Endothelial cell of umbilical vein (primary cell): ENCODE data around the gene C15orf39. TPM values are rescaled to one million over a fixed set of nuclear protein-coding genes. Genes with fewer than 3 reads are reported as not detected.
"Not testable (repeated sequence)": the region's sequence is repeated elsewhere in the genome, so short reads cannot be mapped to it uniquely, and the experiment has no call there.

Experiments used
- BruUV-seq: library from RNA; stranded (reverse); fragments of 400-500 nt; replicated peaks from 2 replicates; lab custom pipeline; 2021; lab: Mats Ljungman, UMichigan
- CTCF ChIA-PET: fragments of 300-600, 350-600 bp; sonication (Branson Sonifier 250); formaldehyde crosslinking; loops from one replicate; lab custom pipeline; 2021; ENCODE audit warnings: antibody characterized with exemption, inconsistent platforms; lab: Charles Lee
- POLR2A ChIA-PET: fragments of 300-600, 350-600 bp; sonication (Branson Sonifier 250); formaldehyde crosslinking; loops from one replicate; lab custom pipeline; 2021; ENCODE audit warnings: antibody characterized with exemption, inconsistent platforms; lab: Charles Lee
- DNase-seq: peaks from one replicate; pipeline ENCODE4 v3.0.0-alpha.2; 2011; ENCODE audit warnings: low read depth, low spot score
- FAIRE-seq: peaks from 2 replicates; lab custom pipeline; 2011; peaks lifted over from hg19 to GRCh38; lab: Jason Lieb, UNC
- H2AFZ ChIP-seq: 2 replicates; pipeline ENCODE4 v1.6.0; 2012; ENCODE audit warnings: low read depth, low read length, control low read depth, inconsistent platforms
- H3K27ac ChIP-seq: 2 replicates; pipeline ENCODE4 v1.5.1; 2011; ENCODE audit warnings: low read depth, mild to moderate bottlenecking, control low read depth, low read length, moderate library complexity; ENCODE audit not compliant: insufficient read depth
- H3K27me3 ChIP-seq, 2 experiments: 2 replicates each; pipeline versions ENCODE4 v1.6.0 to v1.6.1; 2011; ENCODE audit warnings: low read length in 2 of 2, mixed read lengths in 1 of 2; ENCODE audit not compliant: control insufficient read depth in 2 of 2, insufficient read depth in 2 of 2
- H3K36me3 ChIP-seq, 2 experiments: 2 replicates in 1 of 2; 3 replicates in 1 of 2; pipeline ENCODE4 v1.5.1; 2011; ENCODE audit warnings: low read length in 2 of 2, mild to moderate bottlenecking in 1 of 2, moderate library complexity in 1 of 2; ENCODE audit not compliant: control insufficient read depth in 2 of 2, insufficient read depth in 2 of 2; ENCODE audit errors: extremely low read depth in 1 of 2
- H3K4me1 ChIP-seq: 3 replicates; pipeline ENCODE4 v1.5.1; 2011; ENCODE audit warnings: mild to moderate bottlenecking, low read length; ENCODE audit not compliant: control insufficient read depth, insufficient read depth; ENCODE audit errors: extremely low read depth
- H3K4me2 ChIP-seq: 2 replicates; pipeline ENCODE4 v1.6.1; 2011; ENCODE audit warnings: low read length, control low read depth, mixed read lengths; ENCODE audit not compliant: insufficient read depth
- H3K4me3 ChIP-seq, 3 experiments: fragments of 200-600 bp in 1 of 3; sonication (generic), shearing (Covaris generic) in 1 of 3; replicated peaks in 1 of 3; 2 replicates each; pipeline ENCODE4 v1.5.1; 2011 to 2016; ENCODE audit warnings: control low read depth in 3 of 3, low read length in 3 of 3, mild to moderate bottlenecking in 2 of 3, inconsistent platforms in 1 of 3, low read depth in 1 of 3, moderate library complexity in 1 of 3; ENCODE audit not compliant: insufficient read depth in 1 of 3
- H3K79me2 ChIP-seq: 2 replicates; pipeline ENCODE4 v1.6.0; 2012; ENCODE audit warnings: low read length, inconsistent platforms; ENCODE audit not compliant: control insufficient read depth, insufficient read depth
- H3K9ac ChIP-seq: replicated peaks from 2 replicates; pipeline ENCODE3; 2011; ENCODE audit warnings: low read length, control low read depth; ENCODE audit not compliant: insufficient read depth; ENCODE audit errors: extremely low read depth
- H3K9me1 ChIP-seq: replicated peaks from 3 replicates; pipeline ENCODE4 v1.6.0; 2011; ENCODE audit warnings: mild to moderate bottlenecking, low read length; ENCODE audit not compliant: control insufficient read depth, insufficient read depth; ENCODE audit errors: extremely low read depth
- H3K9me3 ChIP-seq: replicated peaks from 2 replicates; pipeline ENCODE4 v1.5.1; 2012; ENCODE audit warnings: low read length, inconsistent platforms; ENCODE audit not compliant: control insufficient read depth, insufficient read depth
- H4K20me1 ChIP-seq: replicated peaks from 2 replicates; pipeline ENCODE3; 2011; ENCODE audit warnings: mild to moderate bottlenecking, low read length; ENCODE audit not compliant: control insufficient read depth, insufficient read depth; ENCODE audit errors: extremely low read depth
- EZH2 ChIP-seq: IDR thresholded peaks from 2 replicates; pipeline ENCODE4 v1.6.1; 2012; ENCODE audit warnings: borderline replicate concordance, low read depth, mild to moderate bottlenecking, moderate library complexity, low read length, inconsistent platforms; ENCODE audit not compliant: severe bottlenecking
- FOS ChIP-seq: IDR thresholded peaks from 2 replicates; pipeline ENCODE4 v1.6.1; 2011; ENCODE audit warnings: mild to moderate bottlenecking, low read length, moderate library complexity, borderline replicate concordance; ENCODE audit not compliant: insufficient read depth
- GATA2 ChIP-seq: IDR thresholded peaks from 2 replicates; pipeline ENCODE4 v1.7.0; 2011; ENCODE audit warnings: low read depth, mild to moderate bottlenecking, moderate library complexity, mixed read lengths, low read length; ENCODE audit not compliant: insufficient read length, insufficient read depth
- JUN ChIP-seq: IDR thresholded peaks from 2 replicates; pipeline ENCODE4 v1.6.1; 2011; ENCODE audit warnings: borderline replicate concordance, low read depth; ENCODE audit not compliant: insufficient read length, insufficient read depth
- MYC ChIP-seq: IDR thresholded peaks from one replicate; pipeline ENCODE4 v1.6.1; 2011; ENCODE audit warnings: mild to moderate bottlenecking, low read depth, low read length
- POLR2A ChIP-seq: IDR thresholded peaks from 2 replicates; pipeline ENCODE4 v1.6.1; 2012; ENCODE audit warnings: low read depth, mild to moderate bottlenecking, control low read depth, low read length
- POLR2AphosphoS5 ChIP-seq: IDR thresholded peaks from 2 replicates; pipeline ENCODE4 v1.6.1; 2012; ENCODE audit warnings: low read depth, mild to moderate bottlenecking, control low read depth, low read length, moderate library complexity; ENCODE audit not compliant: insufficient read depth
- dilution Hi-C: fragments of 300-500 bp; cut with MboI; formaldehyde crosslinking; loops from one replicate; pipeline ENCODE4 v1.15.0; 2019; ENCODE audit warnings: low sequenced_read_pairs; ENCODE audit not compliant: extremely low pct_ligation_motif_present
- intact Hi-C: fragments of 100-400 bp; cut with micrococcal nuclease; formaldehyde crosslinking; loops from one replicate; pipeline ENCODE4 v1.10.0; 2022
- polyA plus RNA-seq, 4 experiments: library from polyadenylated mRNA; depleted of rRNA in 3 of 4; stranded (reverse) in 3 of 4; unstranded in 1 of 4; fragments of >200 nt; gene quantifications; 2 replicates each; pipeline versions ENCODE4 v1.2.1 to v1.2.3, GENCODE V29; 2011 to 2012; ENCODE audit warnings: missing spikeins in 1 of 4
- total RNA-seq: library from RNA; stranded (reverse); gene quantifications from 2 replicates; pipeline ENCODE4 v1.2.3, GENCODE V29; 2021
- TF ChIP-seq, protein P1 (sequence below): IDR thresholded peaks from 2 replicates; pipeline ENCODE4 v1.6.1; 2011; ENCODE audit not compliant: insufficient read depth, insufficient read length
- TF ChIP-seq, protein P2 (sequence below), 2 donors: IDR thresholded peaks; 1 replicate in 1 of 2; 2 replicates in 1 of 2; pipeline ENCODE4 v1.5.1; 2011; ENCODE audit warnings: low read length in 2 of 2, mild to moderate bottlenecking in 2 of 2, moderate library complexity in 2 of 2, control low read depth in 1 of 2, inconsistent platforms in 1 of 2, low read depth in 1 of 2; ENCODE audit not compliant: insufficient read depth in 1 of 2; ENCODE audit errors: extremely low read depth in 1 of 2

The C15orf39 gene
- total and polyA plus RNA-seq, 2 donors (not counting 3 experiments of a cell fraction or from before 2014, with no cell fraction given) = 14.8 to 36.1 TPM

DNA sequence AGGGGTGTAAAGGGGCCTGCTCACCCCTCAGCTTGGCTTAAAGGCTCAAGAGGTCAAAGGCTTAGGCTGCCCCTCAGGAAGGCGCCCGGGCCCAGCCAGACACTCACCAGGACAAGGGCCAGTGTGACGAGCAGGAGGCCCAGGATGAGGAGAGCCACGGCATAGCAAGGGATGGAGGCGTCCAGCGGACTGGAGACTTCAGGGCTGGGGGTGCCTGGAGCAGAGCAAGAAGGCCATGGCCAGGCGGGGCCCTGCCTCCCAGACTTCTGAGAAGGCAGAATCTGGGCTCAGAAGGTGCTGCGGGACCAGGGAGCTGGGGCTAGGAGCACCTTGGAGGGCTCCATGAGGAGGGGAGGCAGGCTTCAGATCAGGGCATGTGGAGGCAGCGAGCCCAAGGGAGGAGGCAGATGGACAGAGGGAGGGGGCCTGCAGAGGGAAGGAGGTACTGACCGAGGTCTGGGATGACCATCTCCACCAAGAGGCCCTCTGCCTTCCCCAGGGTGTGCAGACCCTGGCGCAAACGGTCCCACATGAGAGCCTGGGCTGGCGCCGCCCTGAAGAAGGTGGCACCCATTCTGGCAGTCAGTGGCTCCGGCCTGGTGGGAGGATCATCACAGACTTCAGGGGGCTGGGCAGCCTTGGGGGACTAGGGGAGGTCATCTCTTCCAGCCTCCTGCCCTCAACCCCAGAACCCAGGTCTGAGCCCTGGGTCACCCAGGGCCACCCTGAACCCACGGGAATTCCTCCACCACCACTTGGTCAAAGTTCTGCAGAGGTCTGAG is 24.5 kb downstream of the C15orf39 start:
- no peak overlapping the region for H3K27ac ChIP-seq
- no peak for FAIRE-seq
- BruUV-seq = no TSS peak

DNA sequence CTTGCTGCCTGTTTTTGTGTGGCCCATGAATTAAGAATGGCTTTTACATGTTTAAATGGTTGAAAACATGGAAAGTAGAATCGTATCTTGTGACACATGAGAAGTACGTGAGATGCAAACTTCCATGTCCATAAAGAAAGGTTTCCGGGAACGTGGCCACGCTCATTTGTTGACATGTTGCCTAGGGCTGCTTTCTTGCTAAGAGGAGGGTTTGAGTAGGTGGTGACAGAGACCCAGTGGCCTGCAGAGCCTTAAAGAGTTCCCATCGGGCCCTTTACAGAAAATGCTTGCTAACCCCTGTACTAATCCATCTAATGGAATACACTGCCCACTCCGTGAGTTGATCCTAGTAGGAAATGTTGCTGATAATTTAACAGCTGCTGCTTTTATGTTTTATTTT is 25.4 kb downstream of the C15orf39 start:
- dilution Hi-C loops, CTCF ChIA-PET, H3K9me1 ChIP-seq, BruUV-seq, H3K27me3 ChIP-seq, H4K20me1 ChIP-seq, H3K9me3 ChIP-seq, FAIRE-seq, H3K79me2 ChIP-seq, H3K36me3 ChIP-seq, DNase-seq, H3K4me1 ChIP-seq, H3K4me2 ChIP-seq, H3K27ac ChIP-seq, H3K9ac ChIP-seq, POLR2A ChIA-PET, H2AFZ ChIP-seq, H3K4me3 ChIP-seq, intact Hi-C loops: not testable (repeated sequence)

More for the DNA sequence above, 24.5 kb downstream of the C15orf39 start:
- no peak for DNase-seq
- no peak overlapping the region for H3K4me2 ChIP-seq
- H3K4me1 ChIP-seq = no peaks in the 10 kb centered on the region
- H3K79me2 ChIP-seq = no peaks in the 10 kb centered on the region
- no peak overlapping the region for H3K9ac ChIP-seq
- intact Hi-C loops = no loop called here
- no peaks in the 10 kb centered on the region for H4K20me1 ChIP-seq
- ChIA-PET POLR2A (no interaction called here), CTCF (no interaction called here)
- no peaks in the 10 kb centered on the region for H3K9me1 ChIP-seq
- no peaks in the 10 kb centered on the region for H3K36me3 ChIP-seq
- H2AFZ ChIP-seq = no peak overlapping the region
- no peaks in the 10 kb centered on the region for H3K9me3 ChIP-seq
- dilution Hi-C loops = no loop called here
- no peak overlapping the region for H3K4me3 ChIP-seq
- H3K27me3 ChIP-seq = peaks cover 1 to 3% of the 10 kb centered on the region in 2 experiments
- TF ChIP-seq EZH2 = no peak
- TF ChIP-seq, protein P1, sequence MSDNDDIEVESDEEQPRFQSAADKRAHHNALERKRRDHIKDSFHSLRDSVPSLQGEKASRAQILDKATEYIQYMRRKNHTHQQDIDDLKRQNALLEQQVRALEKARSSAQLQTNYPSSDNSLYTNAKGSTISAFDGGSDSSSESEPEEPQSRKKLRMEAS = no peak
- TF ChIP-seq JUN = no peak
- TF ChIP-seq GATA2 = no peak
- TF ChIP-seq, protein P2, sequence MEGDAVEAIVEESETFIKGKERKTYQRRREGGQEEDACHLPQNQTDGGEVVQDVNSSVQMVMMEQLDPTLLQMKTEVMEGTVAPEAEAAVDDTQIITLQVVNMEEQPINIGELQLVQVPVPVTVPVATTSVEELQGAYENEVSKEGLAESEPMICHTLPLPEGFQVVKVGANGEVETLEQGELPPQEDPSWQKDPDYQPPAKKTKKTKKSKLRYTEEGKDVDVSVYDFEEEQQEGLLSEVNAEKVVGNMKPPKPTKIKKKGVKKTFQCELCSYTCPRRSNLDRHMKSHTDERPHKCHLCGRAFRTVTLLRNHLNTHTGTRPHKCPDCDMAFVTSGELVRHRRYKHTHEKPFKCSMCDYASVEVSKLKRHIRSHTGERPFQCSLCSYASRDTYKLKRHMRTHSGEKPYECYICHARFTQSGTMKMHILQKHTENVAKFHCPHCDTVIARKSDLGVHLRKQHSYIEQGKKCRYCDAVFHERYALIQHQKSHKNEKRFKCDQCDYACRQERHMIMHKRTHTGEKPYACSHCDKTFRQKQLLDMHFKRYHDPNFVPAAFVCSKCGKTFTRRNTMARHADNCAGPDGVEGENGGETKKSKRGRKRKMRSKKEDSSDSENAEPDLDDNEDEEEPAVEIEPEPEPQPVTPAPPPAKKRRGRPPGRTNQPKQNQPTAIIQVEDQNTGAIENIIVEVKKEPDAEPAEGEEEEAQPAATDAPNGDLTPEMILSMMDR (IDR thresholded peaks at IDR 0.05; ENCODE audit: extremely low read depth in 1 of 2, insufficient read depth in 1 of 2, low read depth in 1 of 2, low read length in 2 of 2) = no peak
- no peak for TF ChIP-seq POLR2A
- TF ChIP-seq FOS = no peak
- no peak for TF ChIP-seq MYC
- no peak for TF ChIP-seq POLR2AphosphoS5
